Endothelial cell of umbilical vein (primary cell): Measurements from ENCODE around the gene CD83.

Source experiments
- CTCF ChIP-seq, 2 donors: IDR thresholded peaks; 1 replicate in 1 of 2; 2 replicates in 1 of 2; pipeline ENCODE4 v1.5.1; 2011; ENCODE audit warnings: low read length in 2 of 2, mild to moderate bottlenecking in 2 of 2, moderate library complexity in 2 of 2, control low read depth in 1 of 2, inconsistent platforms in 1 of 2, low read depth in 1 of 2; ENCODE audit not compliant: insufficient read depth in 1 of 2; ENCODE audit errors: extremely low read depth in 1 of 2
- EZH2 ChIP-seq: IDR thresholded peaks from 2 replicates; pipeline ENCODE4 v1.6.1; 2012; ENCODE audit warnings: borderline replicate concordance, low read depth, mild to moderate bottlenecking, moderate library complexity, low read length, inconsistent platforms; ENCODE audit not compliant: severe bottlenecking
- FOS ChIP-seq: IDR thresholded peaks from 2 replicates; pipeline ENCODE4 v1.6.1; 2011; ENCODE audit warnings: mild to moderate bottlenecking, low read length, moderate library complexity, borderline replicate concordance; ENCODE audit not compliant: insufficient read depth
- MYC ChIP-seq: IDR thresholded peaks from one replicate; pipeline ENCODE4 v1.6.1; 2011; ENCODE audit warnings: mild to moderate bottlenecking, low read depth, low read length
- POLR2A ChIP-seq: IDR thresholded peaks from 2 replicates; pipeline ENCODE4 v1.6.1; 2012; ENCODE audit warnings: low read depth, mild to moderate bottlenecking, control low read depth, low read length
- POLR2AphosphoS5 ChIP-seq: IDR thresholded peaks from 2 replicates; pipeline ENCODE4 v1.6.1; 2012; ENCODE audit warnings: low read depth, mild to moderate bottlenecking, control low read depth, low read length, moderate library complexity; ENCODE audit not compliant: insufficient read depth

GRCh38 chr6:14147891-14148290, 30.3 kb downstream of the CD83 start:
- no peak for TF ChIP-seq CTCF (IDR thresholded peaks at IDR 0.05; ENCODE audit: extremely low read depth in 1 of 2, insufficient read depth in 1 of 2, low read depth in 1 of 2, low read length in 2 of 2)
- no peak for TF ChIP-seq POLR2A
- TF ChIP-seq POLR2AphosphoS5 = no peak
- no peak for TF ChIP-seq MYC
- TF ChIP-seq FOS = no peak
- no peak for TF ChIP-seq EZH2
